Activated CD4-positive, alpha-beta memory T cell treated with anti-CD3 and anti-CD28 coated beads, Interleukin-2, amount 10 ng/mL, durations not matched to agents 7 days and 5 days (primary cell): ENCODE measurements around the gene S100PBP. TPM values are rescaled to one million over a fixed set of nuclear protein-coding genes. Genes with fewer than 3 reads are reported as not detected.

ENCODE experiments used
- CTCF ChIA-PET: fragments of 350-600 bp; sonication (Branson Sonifier 250); formaldehyde crosslinking; loops from one replicate; lab custom pipeline; 2021; ENCODE audit warnings: antibody characterized with exemption, inconsistent platforms; lab: Charles Lee
- POLR2A ChIA-PET: fragments of 350-600 bp; sonication (Branson Sonifier 250); formaldehyde crosslinking; loops from one replicate; lab custom pipeline; 2021; ENCODE audit warnings: antibody characterized with exemption; lab: Charles Lee
- DNase-seq: peaks from one replicate; pipeline ENCODE4 v3.0.0-alpha.2; 2020
- H3K27ac Mint-ChIP-seq: one replicate; pipeline ENCODE4 v1.8.0; 2021; ENCODE audit warnings: mild to moderate bottlenecking, mixed read lengths
- H3K27me3 Mint-ChIP-seq: one replicate; pipeline ENCODE4 v1.8.0; 2021; ENCODE audit warnings: mixed read lengths
- H3K36me3 Mint-ChIP-seq: one replicate; pipeline ENCODE4 v1.8.0; 2021; ENCODE audit warnings: low read depth, mixed read lengths
- H3K4me1 Mint-ChIP-seq: one replicate; pipeline ENCODE4 v1.8.0; 2021; ENCODE audit warnings: mixed read lengths
- H3K4me3 Mint-ChIP-seq: one replicate; pipeline ENCODE4 v1.8.0; 2021; ENCODE audit warnings: mild to moderate bottlenecking, mixed read lengths
- H3K9me3 Mint-ChIP-seq: one replicate; pipeline ENCODE4 v1.8.0; 2021; ENCODE audit warnings: mixed read lengths
- total RNA-seq, 2 experiments: library from RNA; stranded (reverse); gene quantifications; one replicate each; pipeline ENCODE4 v1.2.3, GENCODE V29; 2021

The S100PBP gene
- total RNA-seq, 2 experiments from 2014 or later: 78.4 to 84.0 TPM

DNA sequence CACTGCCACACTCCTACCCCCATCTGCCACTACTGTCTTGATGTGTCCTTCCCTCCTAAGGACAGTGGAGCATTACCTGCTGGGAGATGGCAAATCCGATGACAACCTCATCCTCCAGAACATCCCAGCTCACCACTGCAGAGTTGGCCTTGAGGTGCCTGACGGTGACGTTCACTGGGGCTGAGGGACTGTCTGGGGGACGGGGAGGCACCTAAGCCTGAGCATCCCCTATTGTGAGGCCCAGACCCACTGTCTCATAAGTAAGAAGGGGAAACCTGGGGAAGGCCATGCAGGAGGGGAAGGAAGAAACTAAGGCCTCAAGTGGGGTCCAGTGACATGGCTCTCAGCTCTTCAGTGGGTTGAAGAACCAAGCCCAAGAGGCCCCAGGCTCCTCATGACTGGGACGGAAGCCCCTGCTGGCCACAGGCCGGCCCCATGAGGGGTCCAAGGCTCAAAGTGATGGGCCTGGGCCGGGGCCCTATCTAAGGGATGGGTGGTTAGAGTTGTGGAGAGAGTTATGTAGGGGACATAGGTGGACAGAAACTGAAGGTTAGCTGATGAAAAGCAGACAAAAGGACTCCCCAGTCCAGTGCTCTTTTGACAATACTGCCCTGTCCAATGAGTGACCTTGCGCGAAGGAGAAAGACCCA, 51.5 kb downstream of the S100PBP start:
- CTCF ChIA-PET: interaction anchor here (1.2 kb wide), 1 partner anchor 157 kb away, joined by 4 read pairs; no protein-coding TSS in a partner anchor

DNA sequence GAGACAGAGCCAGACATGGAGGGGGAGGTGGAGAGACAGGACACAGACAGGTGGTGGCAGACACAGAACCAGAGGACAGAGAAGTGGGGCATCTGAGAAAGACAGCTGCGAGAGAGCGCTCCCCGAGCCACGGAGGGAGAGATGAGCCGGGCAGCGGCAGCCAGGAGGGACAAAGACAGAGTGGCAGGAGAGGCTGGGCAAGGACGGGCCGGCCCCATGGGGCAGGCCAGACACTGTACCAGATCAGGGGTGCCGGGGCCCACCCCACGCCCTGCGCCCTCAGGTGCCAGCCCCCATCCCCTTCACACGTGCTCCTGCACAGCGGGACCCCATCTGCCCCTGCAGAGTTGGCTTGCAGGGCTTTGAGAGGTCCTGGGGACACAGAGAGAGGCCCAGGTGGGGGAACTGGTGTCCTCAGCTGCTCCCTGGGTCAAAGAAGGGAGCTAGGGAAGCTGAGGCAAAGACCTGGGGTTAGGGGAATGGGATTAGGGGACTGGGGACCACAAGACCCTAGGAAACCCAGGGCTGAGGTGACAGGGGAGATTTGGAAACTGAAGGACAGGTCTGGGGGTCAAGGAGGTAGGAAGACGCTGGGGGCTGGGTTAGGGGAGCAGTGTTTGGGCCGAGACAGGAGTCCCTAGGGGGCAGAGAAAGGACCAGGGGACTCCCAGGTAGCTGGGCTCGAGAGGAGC, 52.6 kb downstream of the S100PBP start:
- CTCF ChIA-PET: no interaction called here
- no peak overlapping the region for H3K4me3 Mint-ChIP-seq
- no peak for DNase-seq

More for the DNA sequence above, 51.5 kb downstream of the S100PBP start:
- Mint-ChIP-seq H3K27me3 (peaks cover 33% of the 10 kb centered on the region), H3K4me3 (no peak overlapping the region), H3K27ac (no peak overlapping the region), H3K9me3 (no peaks in the 10 kb centered on the region), H3K4me1 (peaks cover 12% of the 10 kb centered on the region), H3K36me3 (peaks cover 8% of the 10 kb centered on the region)
- POLR2A ChIA-PET: interaction anchor here (1.2 kb wide), 1 partner anchor 10 kb away, joined by 4 read pairs; no protein-coding TSS in a partner anchor
- DNase-seq: no peak

DNA sequence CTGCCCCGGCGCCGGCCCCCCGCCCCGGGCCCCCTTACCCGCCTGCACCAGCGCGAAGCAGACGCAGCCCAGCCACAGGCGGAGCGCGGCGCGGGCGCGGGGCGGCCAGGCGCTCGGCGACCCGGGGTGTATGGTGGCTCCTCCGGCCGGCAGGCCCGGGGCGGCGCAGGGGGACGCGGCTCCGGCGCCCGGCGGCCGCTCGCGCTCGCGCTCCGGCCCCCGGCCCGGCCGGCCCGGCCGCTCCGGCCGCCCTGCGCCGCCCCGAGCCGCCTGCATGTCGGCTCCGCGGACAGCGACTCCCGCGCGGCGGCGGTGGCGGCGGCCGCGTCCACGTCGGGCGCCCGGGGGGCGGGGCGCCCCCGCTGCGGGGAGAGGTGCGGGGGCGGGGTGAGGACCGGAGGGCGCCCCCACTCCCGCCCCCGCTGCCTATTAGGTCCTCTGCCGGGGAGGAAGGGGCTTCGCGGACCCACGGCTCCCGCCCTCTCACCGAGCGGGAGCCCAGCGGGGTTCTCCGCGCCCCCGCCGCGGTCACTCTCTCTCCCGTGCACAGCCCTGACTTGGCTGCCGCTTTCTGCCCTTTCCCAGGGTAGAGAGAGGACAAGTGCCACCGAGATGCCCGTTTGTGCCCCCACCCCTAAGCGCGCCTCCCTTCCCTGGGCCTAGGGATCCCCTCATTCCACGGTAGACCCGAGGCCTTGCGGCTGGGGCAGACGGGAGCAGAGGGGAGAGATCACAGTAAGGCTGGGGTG, 53.3 kb downstream of the S100PBP start, which contains the start of gene FNDC5:
FNDC5 (minus strand) TSS at position 298 of the 749 bp plus-strand sequence.
- Mint-ChIP-seq H3K4me1 (peaks cover 18% of the 10 kb centered on the region), H3K27me3 (peaks cover 48% of the 10 kb centered on the region), H3K4me3 (no peak within 1 kb of the TSS), H3K36me3 (no peaks in the 10 kb centered on the region), H3K27ac (no peak within 1 kb of the TSS), H3K9me3 (no peaks in the 10 kb centered on the region)
- CTCF ChIA-PET: interaction anchor here (0.6 to 2.7 kb wide), 8 partner anchors 11 to 521 kb away, joined by 3 to 32 read pairs (median 4); no protein-coding TSS in a partner anchor
- POLR2A ChIA-PET: no interaction called here
- no peak for DNase-seq

More for the DNA sequence above, 52.6 kb downstream of the S100PBP start:
- Mint-ChIP-seq H3K4me1 (peaks cover 12% of the 10 kb centered on the region), H3K27me3 (peaks cover 40% of the 10 kb centered on the region), H3K27ac (no peak overlapping the region), H3K36me3 (no peaks in the 10 kb centered on the region), H3K9me3 (no peaks in the 10 kb centered on the region)
- POLR2A ChIA-PET: interaction anchor here (1.2 kb wide), 1 partner anchor 9 kb away, joined by 4 read pairs; no protein-coding TSS in a partner anchor

DNA sequence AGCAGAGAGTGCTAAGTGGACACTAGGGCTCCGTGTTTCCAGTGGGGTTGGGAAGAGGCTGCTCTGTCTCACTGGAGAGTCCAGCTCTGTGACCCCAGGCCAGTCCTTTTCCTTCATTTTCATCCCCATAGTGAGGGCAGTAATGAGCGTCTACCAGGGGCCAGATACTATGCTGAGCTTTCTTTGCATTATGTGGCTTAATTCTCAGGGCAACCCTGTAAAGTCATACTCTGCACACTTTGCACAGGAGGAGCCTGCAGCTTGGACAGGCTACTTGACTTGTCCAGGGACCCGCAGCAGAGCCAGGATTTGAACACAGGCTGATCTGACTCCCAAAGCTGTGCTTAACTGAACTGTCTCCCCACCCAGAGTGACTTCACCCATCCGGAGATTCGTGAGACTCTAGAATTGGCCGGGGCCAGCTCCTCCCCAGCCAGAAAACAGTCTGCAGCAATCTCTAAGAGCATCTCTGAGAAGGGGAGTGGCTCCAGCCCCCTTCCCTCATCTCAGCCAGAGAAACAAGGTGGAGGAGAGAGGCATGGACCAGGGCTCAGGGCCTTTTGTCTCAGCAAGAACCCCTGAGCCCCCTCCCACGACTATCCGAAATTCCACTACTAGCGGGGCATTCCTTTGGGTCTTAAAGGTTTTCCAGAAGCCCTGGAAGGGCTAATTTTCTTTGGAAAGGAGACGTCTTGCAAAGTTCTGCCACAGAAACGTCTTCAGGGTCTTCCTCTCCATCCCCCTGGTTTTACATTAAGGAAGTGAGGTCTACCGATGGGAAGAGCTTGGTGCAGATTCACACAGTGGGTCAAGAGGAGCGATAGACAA, 54.1 kb downstream of the S100PBP start:
- Mint-ChIP-seq H3K36me3 (no peaks in the 10 kb centered on the region), H3K27me3 (peaks cover 48% of the 10 kb centered on the region), H3K4me1 (peaks cover 19% of the 10 kb centered on the region), H3K9me3 (no peaks in the 10 kb centered on the region), H3K4me3 (no peak overlapping the region), H3K27ac (no peak overlapping the region)
- CTCF ChIA-PET: interaction anchor here (0.6 to 2.7 kb wide), 14 partner anchors 10 to 520 kb away, joined by 3 to 32 read pairs (median 3); no protein-coding TSS in a partner anchor
- POLR2A ChIA-PET: no interaction called here
- no peak for DNase-seq

DNA sequence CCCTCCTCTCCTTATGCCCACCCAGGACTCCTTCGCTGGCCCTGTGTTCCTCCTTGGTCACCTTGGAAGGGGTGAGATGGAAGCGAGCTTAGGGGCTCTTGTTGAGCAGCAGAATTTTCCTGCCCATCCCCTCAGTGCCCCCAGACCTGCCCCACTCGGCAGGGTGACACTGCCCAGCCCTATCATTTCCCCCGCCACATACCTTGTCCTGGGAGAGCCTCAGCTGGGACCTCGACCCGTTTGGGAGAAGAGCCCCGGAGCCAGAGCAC, 54.7 kb downstream of the S100PBP start:
- DNase-seq: no peak

DNA sequence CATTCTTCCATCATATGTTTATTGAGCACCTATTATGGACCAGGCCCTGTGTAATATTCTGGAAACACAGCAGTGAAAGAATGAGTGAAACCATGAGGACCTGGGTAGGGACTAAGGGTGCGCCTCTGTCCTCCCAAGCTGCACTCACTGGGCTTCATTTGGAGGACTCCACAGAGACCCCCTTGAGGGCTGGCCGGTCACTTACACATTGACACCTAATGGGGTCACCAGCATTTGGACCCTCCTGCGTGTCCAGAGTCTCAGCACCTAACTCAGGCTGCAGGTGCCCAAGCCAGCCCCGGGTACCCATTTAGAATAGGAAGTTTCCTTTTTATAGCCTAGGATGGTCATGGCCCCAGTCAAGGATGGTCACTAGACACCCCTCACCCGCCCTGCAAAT, 56.0 kb downstream of the S100PBP start:
- ChIA-PET POLR2A (no interaction called here), CTCF (interaction anchor here (0.5 to 2.7 kb wide), 5 partner anchors 13 to 353 kb away, joined by 3 to 32 read pairs (median 7); no protein-coding TSS in a partner anchor)
- Mint-ChIP-seq H3K4me3 (no peak overlapping the region), H3K36me3 (no peaks in the 10 kb centered on the region), H3K27me3 (peaks cover 53% of the 10 kb centered on the region), H3K27ac (no peak overlapping the region), H3K9me3 (no peaks in the 10 kb centered on the region), H3K4me1 (peaks cover 19% of the 10 kb centered on the region)
- DNase-seq: no peak

More for the DNA sequence above, 54.7 kb downstream of the S100PBP start:
- Mint-ChIP-seq H3K36me3 (no peaks in the 10 kb centered on the region), H3K4me3 (no peak overlapping the region), H3K27ac (no peak overlapping the region), H3K4me1 (peaks cover 19% of the 10 kb centered on the region), H3K9me3 (no peaks in the 10 kb centered on the region), H3K27me3 (peaks cover 48% of the 10 kb centered on the region)
- POLR2A ChIA-PET: no interaction called here
- CTCF ChIA-PET: interaction anchor here (0.8 to 2.7 kb wide), 10 partner anchors 15 to 352 kb away, joined by 3 to 32 read pairs (median 4); no protein-coding TSS in a partner anchor

DNA sequence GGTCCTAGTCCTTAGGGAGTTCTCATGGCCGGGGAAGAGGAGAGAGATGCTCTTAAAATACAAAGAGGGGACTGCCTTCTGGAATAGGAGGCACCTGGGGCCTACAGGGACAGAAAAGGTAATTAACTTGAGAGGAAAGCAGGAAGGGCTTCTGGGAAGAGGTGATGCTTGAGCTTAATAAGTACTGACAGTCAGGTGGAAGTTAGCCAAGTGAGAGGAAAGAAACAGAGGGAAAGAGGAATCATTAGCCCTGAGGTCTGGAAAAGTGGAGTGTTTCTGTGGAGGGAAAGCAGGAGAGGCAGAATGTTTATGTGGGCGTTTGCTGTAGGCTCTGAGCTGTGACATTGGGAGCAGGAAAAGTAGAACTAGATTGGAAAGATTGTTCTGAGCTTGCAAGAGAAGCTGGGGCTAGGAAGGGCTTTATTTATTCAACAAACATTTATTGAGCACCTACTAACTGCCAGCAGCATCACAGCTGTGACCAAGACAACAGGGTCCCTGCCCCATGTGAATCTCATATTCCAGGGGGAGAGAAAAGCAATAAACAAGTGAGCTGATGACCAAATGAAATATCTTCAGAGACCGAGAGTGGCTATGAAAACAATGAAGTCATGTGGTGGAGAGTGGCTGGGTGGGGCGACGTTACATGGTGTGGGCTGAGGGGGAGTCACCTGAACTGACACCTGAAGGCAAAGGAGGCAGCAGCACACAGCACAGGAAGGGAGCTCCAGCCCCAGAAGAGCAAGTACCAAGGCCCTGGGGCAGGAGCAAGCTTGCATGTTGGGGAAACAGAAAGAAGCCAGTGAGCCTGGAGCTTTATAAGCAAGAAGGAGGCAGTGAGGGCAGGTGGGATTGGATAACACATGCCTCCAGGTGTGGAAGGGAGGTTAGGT, 57.7 kb downstream of the S100PBP start:
- no peak overlapping the region for H3K27ac Mint-ChIP-seq
- H3K4me3 Mint-ChIP-seq: no peak overlapping the region
- no peak for DNase-seq
- H3K36me3 Mint-ChIP-seq: no peaks in the 10 kb centered on the region
- ChIA-PET CTCF (interaction anchor here (0.6 to 4.0 kb wide), 12 partner anchors 8 to 530 kb away, joined by 3 to 40 read pairs (median 4); no protein-coding TSS in a partner anchor), POLR2A (interaction anchor here (1.0 to 1.2 kb wide), 2 partner anchors 14 to 57 kb away, joined by 3 read pairs; partner anchors contain the start of genes S100PBP and YARS1)
- peaks cover 39% of the 10 kb centered on the region for H3K27me3 Mint-ChIP-seq
- peaks cover 16% of the 10 kb centered on the region for H3K4me1 Mint-ChIP-seq
- H3K9me3 Mint-ChIP-seq: no peaks in the 10 kb centered on the region

DNA sequence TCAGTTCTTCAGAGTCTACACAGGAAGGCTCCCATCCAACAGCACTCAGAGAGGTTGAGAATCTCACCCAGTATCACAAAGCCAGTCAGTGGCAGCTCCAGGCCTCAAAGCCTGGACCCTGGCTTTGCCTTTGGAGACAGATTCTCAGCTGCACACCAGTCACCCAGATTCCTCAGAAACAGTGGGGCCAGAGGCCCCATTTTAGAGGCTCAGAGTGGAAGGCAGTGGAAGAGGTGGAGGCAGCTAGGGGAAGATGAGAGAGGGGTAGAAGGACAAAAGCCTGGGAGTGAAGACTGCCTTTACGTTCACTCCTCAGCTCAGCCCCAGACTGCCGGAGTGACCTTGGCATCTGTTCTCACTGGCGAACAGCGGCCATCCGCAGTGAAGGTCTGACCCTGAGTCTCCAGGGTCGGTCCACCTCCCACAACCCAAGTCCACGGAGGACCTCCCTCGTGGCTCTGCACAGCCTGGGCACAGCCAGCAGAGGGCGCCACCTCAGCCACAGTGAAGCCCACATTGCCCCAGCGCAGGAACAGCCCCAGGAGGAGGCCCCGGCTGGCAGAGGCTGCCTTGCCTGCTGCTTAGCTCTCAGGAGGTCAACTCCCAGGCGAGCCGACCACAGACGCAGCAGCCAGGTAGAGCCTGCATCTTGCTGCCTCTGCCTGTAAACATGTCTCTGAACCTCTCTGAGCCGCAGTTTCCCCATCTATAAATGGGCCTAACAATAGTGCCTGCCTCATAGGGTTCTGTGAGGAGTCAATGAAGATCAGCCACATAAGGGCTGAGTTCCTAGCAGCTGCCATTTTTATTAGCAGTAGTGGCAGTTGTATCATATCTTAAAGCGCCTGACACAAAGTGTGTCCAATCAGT, 59.1 kb downstream of the S100PBP start:
- ChIA-PET POLR2A (interaction anchor here (1.3 kb wide), 1 partner anchor 131 kb away, joined by 3 read pairs; no protein-coding TSS in a partner anchor), CTCF (interaction anchor here (0.6 to 4.0 kb wide), 19 partner anchors 10 to 420 kb away, joined by 3 to 40 read pairs (median 4); partner anchors contain the start of gene HPCA)
- Mint-ChIP-seq H3K9me3 (no peaks in the 10 kb centered on the region), H3K36me3 (no peaks in the 10 kb centered on the region), H3K4me1 (peaks cover 9% of the 10 kb centered on the region), H3K27me3 (peaks cover 39% of the 10 kb centered on the region), H3K27ac (no peak overlapping the region), H3K4me3 (no peak overlapping the region)
- DNase-seq: peak; percentile 74

DNA sequence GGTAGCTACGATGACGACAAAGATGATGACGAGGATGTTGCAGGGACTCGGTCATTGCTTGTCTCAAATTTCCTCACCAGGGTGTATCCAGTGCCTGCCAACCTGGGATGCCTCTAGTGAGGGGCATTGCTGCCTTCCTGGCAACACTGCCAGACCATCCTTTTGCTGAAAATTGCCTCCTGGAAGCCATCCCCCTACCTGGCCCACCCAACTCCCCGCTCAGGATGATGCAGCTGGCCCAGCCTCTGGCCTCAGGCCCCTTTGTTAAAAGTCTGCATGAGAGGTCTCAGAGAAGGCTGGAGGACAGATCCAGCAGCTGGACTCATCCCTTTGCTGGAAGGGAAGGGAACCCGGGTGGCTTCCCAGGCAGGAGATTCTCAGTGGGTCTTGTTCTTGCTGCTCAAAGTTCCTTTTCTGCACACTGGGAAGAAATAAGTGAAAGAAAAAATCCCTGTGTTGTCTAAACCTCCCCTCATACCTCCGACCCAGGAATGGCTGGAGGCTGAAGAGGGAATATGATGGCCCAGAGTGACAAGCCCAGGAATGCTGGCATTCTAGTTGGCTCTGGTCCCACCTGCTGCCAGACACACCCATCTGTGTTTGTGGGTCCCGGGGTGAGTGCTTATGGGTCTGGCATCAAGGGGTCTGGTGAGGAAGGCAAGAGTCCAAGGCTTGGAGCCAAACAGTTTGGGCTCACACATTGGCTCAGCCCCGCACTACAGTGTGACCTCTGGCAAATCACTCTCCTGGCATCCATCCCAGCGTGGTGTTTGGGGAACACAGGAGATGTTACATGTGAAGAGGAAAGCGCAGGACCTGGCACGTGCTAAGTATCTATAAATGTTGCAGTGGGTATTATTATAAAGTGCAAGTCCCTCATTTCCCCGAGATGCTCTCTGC, 60.0 kb downstream of the S100PBP start:
- H3K27ac Mint-ChIP-seq: no peak overlapping the region
- no peak overlapping the region for H3K4me3 Mint-ChIP-seq
- peaks cover 32% of the 10 kb centered on the region for H3K27me3 Mint-ChIP-seq
- ChIA-PET CTCF (interaction anchor here (0.6 to 4.0 kb wide), 11 partner anchors 9 to 419 kb away, joined by 3 to 40 read pairs (median 4); partner anchors contain the start of gene HPCA), POLR2A (interaction anchor here (1.3 kb wide), 1 partner anchor 130 kb away, joined by 3 read pairs; no protein-coding TSS in a partner anchor)
- no peaks in the 10 kb centered on the region for H3K9me3 Mint-ChIP-seq
- H3K36me3 Mint-ChIP-seq: no peaks in the 10 kb centered on the region
- no peak for DNase-seq
- peaks cover 7% of the 10 kb centered on the region for H3K4me1 Mint-ChIP-seq
